PFSK-1 (cell line): ENCODE results near the gene SPATA31C2.

ENCODE experiments used
- FOXP2 ChIP-seq: optimal IDR thresholded peaks from 2 replicates; pipeline ENCODE3; 2011; ENCODE audit warnings: borderline replicate concordance, control low read depth, inconsistent platforms; ENCODE audit not compliant: insufficient read depth; ENCODE audit errors: extremely low read length, extremely low read depth
- POLR2AphosphoS5 ChIP-seq: IDR thresholded peaks from 2 replicates; pipeline ENCODE4 v1.6.1; 2012; ENCODE audit warnings: low read depth, mild to moderate bottlenecking, control low read depth, low read length, moderate library complexity
- SIN3A ChIP-seq: IDR thresholded peaks from 2 replicates; pipeline ENCODE4 v1.6.1; 2012; ENCODE audit warnings: mild to moderate bottlenecking, low read length, moderate library complexity, borderline replicate concordance; ENCODE audit not compliant: insufficient read depth
- TAF1 ChIP-seq: IDR thresholded peaks from 2 replicates; pipeline ENCODE4 v1.6.1; 2012; ENCODE audit warnings: low read length, control low read depth, borderline replicate concordance; ENCODE audit not compliant: insufficient read depth
- TF ChIP-seq, protein P1 (sequence below), 2 experiments: IDR thresholded peaks; 2 replicates each; pipeline versions ENCODE4 v1.6.1 to v1.8.0; 2011 to 2012; ENCODE audit warnings: low read depth in 2 of 2, low read length in 2 of 2, control low read depth in 1 of 2, inconsistent platforms in 1 of 2, mild to moderate bottlenecking in 1 of 2, moderate library complexity in 1 of 2; ENCODE audit not compliant: insufficient read depth in 1 of 2

SPATA31C2 gene

GRCh38 chr9:88182501-88182900, 44.2 kb upstream of the SPATA31C2 start:
- TF ChIP-seq SIN3A (no peak), TAF1 (no peak), FOXP2 (no peak), POLR2AphosphoS5 (no peak)
- TF ChIP-seq, protein P1, sequence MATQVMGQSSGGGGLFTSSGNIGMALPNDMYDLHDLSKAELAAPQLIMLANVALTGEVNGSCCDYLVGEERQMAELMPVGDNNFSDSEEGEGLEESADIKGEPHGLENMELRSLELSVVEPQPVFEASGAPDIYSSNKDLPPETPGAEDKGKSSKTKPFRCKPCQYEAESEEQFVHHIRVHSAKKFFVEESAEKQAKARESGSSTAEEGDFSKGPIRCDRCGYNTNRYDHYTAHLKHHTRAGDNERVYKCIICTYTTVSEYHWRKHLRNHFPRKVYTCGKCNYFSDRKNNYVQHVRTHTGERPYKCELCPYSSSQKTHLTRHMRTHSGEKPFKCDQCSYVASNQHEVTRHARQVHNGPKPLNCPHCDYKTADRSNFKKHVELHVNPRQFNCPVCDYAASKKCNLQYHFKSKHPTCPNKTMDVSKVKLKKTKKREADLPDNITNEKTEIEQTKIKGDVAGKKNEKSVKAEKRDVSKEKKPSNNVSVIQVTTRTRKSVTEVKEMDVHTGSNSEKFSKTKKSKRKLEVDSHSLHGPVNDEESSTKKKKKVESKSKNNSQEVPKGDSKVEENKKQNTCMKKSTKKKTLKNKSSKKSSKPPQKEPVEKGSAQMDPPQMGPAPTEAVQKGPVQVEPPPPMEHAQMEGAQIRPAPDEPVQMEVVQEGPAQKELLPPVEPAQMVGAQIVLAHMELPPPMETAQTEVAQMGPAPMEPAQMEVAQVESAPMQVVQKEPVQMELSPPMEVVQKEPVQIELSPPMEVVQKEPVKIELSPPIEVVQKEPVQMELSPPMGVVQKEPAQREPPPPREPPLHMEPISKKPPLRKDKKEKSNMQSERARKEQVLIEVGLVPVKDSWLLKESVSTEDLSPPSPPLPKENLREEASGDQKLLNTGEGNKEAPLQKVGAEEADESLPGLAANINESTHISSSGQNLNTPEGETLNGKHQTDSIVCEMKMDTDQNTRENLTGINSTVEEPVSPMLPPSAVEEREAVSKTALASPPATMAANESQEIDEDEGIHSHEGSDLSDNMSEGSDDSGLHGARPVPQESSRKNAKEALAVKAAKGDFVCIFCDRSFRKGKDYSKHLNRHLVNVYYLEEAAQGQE (IDR thresholded peaks at IDR 0.05; ENCODE audit: insufficient read depth in 1 of 2, low read depth in 2 of 2, low read length in 2 of 2), result no peak

DNA sequence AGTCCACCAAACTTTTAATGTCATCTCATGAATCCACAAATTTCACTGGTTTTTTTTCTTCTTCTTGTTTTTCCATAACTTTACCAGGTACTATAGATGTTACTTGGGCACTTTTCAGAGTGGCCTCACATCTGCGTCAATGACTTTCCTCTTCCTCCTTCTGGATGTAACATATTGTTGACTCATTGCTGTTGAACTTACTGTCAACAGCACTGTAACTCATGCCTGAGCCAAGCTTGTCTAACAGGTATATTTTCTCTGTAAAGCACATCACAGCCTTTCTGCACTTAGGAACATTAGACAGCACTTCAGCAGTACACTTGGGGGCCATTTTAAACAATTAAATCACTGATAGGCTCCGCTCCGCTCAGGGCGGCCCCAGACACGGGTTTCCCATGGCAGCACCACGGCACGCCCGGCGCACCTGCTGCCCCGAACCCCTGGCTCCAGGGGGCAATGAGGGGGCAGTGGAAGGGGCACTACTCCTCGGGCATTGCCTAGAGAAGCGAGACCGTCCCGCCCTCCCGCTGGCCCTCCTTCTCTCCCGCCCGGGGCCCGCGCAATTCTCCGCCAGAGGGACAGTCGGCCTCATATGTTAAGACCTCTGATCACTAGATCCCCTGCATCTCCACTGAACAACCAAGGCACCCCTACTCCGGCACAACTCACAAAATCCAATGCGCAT, 41.9 kb upstream of the SPATA31C2 start:
- TF ChIP-seq, protein P1 (IDR thresholded peaks at IDR 0.05; ENCODE audit: insufficient read depth in 1 of 2, low read depth in 2 of 2, low read length in 2 of 2), result no peak
- TF ChIP-seq FOXP2 (no peak), TAF1 (no peak), SIN3A (no peak), POLR2AphosphoS5 (no peak)

GRCh38 chr9:88179062-88179521, 40.8 kb upstream of the SPATA31C2 start:
- TF ChIP-seq TAF1 (no peak), POLR2AphosphoS5 (no peak), SIN3A (no peak)
- TF ChIP-seq, protein P1 (IDR thresholded peaks at IDR 0.05; ENCODE audit: insufficient read depth in 1 of 2, low read depth in 2 of 2, low read length in 2 of 2), result no peak

DNA sequence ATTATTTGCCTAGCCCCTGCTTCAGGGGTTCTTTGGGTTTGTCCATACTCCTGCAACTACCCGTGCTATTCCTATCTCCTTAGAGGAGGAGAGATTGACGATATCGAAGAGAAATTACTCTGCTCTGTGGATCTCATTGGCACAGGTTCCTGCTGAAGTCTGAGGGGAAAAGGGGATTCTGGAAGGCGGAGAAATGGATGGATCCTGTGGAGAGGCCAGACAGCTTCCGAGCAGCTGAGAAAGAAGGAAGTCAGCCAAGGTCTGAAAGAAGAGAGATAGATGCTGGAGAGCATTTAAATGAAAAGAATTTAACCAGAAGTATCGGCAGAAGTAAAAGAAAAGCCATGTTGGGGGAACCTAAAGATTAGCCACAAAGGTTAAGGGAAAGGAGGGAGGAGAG, 40.4 kb upstream of the SPATA31C2 start:
- TF ChIP-seq SIN3A, result no peak
- no peak for TF ChIP-seq FOXP2
- TF ChIP-seq, protein P1 (IDR thresholded peaks at IDR 0.05; ENCODE audit: insufficient read depth in 1 of 2, low read depth in 2 of 2, low read length in 2 of 2), result no peak
- no peak for TF ChIP-seq POLR2AphosphoS5
- TF ChIP-seq TAF1, result no peak

- TF ChIP-seq TAF1 (no peak), POLR2AphosphoS5 (no peak), FOXP2 (no peak), SIN3A (no peak)
- TF ChIP-seq, protein P1 (IDR thresholded peaks at IDR 0.05; ENCODE audit: insufficient read depth in 1 of 2, low read depth in 2 of 2, low read length in 2 of 2), result no peak
Measured at GRCh38 chr9:88177371-88177770, 39.1 kb upstream of the SPATA31C2 start.
